ENCODE results near the gene RIPK4. TPM values are rescaled to one million over a fixed set of nuclear protein-coding genes. Genes with fewer than 3 reads are reported as not detected.

Gene RIPK4
- total RNA-seq, 1 donor from 2014 or later: not detected

DNA sequence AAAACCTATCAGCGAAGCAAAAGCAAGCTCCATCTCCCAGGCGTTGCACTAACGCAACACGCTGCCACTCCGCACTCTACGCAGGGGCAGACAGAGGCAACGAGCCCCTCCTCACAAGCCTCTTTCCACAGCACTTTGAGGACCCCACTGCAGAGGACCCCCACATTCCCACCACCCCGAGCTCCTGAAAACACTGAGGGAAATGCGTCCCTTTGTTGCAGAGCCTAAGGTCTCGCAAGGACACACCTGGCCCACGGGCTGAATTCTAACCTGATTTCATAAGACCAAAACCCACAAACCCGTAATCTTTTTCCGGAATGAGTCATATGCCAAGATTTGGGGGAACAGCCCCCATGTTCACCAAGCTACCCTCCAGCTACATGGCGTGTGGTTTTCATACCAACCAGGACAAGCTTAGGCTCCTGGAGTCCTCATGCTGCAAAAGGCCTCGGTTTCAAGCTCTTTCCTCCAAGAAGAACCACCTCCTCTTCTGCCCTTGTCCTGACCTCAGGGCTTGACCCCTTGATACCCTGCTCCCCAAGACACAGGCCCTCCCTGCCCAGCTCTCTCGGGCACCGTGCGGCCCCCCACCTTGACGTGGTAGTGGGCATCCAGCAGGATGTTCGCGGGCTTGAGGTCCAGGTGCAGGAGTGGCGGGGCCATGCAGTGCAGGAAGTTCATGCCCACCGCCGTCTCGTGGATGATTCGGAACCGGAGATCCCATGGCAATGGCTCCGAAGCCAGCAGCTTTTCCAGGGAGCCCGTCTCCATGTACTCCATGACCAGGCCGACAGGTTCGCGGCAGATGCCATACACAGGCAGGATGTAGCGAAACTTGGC, 10.7 kb downstream of the RIPK4 start:
- H3K27me3 Mint-ChIP-seq (ENCODE audit: low read depth): peaks cover 20% of the 10 kb centered on the region
- no peak overlapping the region for H3K4me3 Mint-ChIP-seq
- TF ChIP-seq, protein P1, sequence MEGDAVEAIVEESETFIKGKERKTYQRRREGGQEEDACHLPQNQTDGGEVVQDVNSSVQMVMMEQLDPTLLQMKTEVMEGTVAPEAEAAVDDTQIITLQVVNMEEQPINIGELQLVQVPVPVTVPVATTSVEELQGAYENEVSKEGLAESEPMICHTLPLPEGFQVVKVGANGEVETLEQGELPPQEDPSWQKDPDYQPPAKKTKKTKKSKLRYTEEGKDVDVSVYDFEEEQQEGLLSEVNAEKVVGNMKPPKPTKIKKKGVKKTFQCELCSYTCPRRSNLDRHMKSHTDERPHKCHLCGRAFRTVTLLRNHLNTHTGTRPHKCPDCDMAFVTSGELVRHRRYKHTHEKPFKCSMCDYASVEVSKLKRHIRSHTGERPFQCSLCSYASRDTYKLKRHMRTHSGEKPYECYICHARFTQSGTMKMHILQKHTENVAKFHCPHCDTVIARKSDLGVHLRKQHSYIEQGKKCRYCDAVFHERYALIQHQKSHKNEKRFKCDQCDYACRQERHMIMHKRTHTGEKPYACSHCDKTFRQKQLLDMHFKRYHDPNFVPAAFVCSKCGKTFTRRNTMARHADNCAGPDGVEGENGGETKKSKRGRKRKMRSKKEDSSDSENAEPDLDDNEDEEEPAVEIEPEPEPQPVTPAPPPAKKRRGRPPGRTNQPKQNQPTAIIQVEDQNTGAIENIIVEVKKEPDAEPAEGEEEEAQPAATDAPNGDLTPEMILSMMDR (conservative IDR thresholded peaks at IDR 0.05): no peak
- no peaks in the 10 kb centered on the region for H3K36me3 Mint-ChIP-seq (ENCODE audit: low read depth)
- H3K27ac Mint-ChIP-seq (ENCODE audit: unreplicated experiment): no peak overlapping the region
- peaks cover 41% of the 10 kb centered on the region for H3K4me1 Mint-ChIP-seq
- no peak for DNase-seq (ENCODE audit: low read depth, low spot score)
- H3K9me3 Mint-ChIP-seq: no peaks in the 10 kb centered on the region

DNA sequence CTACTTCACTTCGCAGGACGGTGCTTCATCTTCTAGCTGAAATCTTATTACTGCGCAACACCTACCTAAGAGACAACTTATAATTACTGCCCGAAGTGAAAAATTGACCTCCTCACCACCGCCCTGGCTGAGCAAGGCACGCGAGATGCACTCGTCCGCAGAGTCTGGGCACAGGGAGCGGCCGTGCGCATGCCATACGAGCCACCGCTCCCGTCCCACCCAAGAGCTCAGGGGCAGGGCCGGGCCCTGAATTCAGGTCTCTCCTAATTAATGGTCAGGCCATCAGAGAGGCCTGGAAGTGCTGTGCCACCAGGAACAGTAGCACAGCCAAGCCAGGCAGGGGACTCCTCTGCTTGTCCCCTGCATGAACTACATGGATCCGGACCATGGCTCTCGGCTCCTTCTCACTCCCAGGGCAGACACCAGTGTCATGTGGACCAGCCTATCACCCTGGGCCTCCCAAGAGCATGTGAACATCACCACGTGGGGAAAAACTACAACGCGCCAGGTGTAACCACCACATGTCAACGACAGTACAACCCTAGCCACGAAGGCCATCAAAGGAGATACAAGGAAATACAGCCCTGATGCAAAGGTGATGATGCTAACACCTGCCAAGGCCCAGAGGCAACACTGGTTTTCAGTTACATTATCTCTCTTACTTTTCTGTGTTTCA, 11.5 kb downstream of the RIPK4 start:
- no peak for DNase-seq (ENCODE audit: low read depth, low spot score)
- TF ChIP-seq, protein P1 (conservative IDR thresholded peaks at IDR 0.05): no peak
- H3K4me3 Mint-ChIP-seq: no peak overlapping the region
- H3K9me3 Mint-ChIP-seq: no peaks in the 10 kb centered on the region
- H3K36me3 Mint-ChIP-seq (ENCODE audit: low read depth): no peaks in the 10 kb centered on the region
- peaks cover 38% of the 10 kb centered on the region for H3K4me1 Mint-ChIP-seq
- no peak overlapping the region for H3K27ac Mint-ChIP-seq (ENCODE audit: unreplicated experiment)
- peaks cover 12% of the 10 kb centered on the region for H3K27me3 Mint-ChIP-seq (ENCODE audit: low read depth)

DNA sequence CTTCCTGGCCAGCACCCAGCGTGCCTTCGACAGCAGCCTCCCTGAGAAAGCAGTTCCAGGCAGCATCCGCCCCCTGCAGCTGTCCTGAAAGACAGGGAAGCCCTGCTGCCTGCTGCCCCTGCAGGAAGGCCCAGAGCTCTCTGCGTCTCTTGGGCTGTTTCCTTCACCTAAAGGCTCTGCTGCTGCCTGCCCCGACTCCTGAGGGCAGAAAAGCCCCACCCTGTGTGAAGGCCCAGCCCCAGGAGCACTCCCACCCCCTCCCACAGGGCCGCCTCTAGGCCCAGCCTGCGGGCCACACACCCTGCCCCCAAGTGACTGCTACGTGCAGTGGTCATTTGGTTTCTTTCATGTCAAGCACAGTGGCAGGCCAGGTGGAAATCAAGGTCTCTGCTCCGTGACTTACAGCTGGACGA, 12.4 kb downstream of the RIPK4 start:
- Mint-ChIP-seq H3K9me3 (no peaks in the 10 kb centered on the region), H3K4me1 (peaks cover 44% of the 10 kb centered on the region), H3K4me3 (peak overlapping the region; percentile 29), H3K36me3 (ENCODE audit: low read depth) (no peaks in the 10 kb centered on the region), H3K27ac (ENCODE audit: unreplicated experiment) (no peak overlapping the region), H3K27me3 (ENCODE audit: low read depth) (peaks cover 3% of the 10 kb centered on the region)
- TF ChIP-seq, protein P1 (conservative IDR thresholded peaks at IDR 0.05): no peak
- DNase-seq (ENCODE audit: low read depth, low spot score): no peak

DNA sequence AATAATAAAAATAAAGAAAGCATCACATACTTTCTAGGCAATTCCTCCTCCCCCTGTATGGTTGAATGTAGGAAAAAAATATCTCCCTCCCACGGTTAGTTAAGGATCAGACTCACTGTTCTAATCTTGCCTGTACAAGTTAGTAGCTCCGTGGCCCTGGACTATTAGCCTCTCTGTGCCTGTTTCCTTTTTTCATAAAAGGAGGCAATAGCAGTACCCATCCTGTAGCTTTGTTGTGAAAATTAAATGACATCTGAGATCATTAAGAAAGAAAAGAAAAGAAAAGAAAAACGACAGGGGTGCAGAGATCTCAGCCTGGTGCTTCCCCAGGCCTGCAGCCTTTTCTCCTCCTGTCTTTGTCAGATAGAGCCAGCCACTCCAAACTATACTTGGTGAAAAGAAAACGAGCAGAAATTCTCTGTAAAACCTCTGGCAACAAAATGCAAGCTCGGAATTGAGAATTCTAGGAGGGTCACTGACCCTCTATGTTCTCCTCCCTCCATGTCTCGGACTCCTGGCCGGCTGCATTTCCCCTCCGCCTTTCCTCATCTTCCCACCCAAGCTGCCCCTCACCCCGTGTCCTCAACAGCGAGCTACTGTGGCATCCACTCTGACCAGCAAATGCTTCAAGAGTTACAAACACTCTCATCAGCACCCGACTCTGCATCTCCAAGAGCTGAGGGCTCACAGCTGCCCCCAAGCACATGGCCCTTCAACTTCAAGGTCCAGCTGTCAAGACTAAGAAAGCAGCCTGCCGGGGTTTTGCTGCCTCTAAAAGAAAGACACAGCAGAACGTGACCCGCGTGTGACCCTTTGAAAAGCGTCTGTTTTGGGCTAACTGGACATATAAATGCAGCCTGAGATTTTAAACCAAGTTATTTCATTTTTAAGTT, 13.6 kb downstream of the RIPK4 start:
- DNase-seq (ENCODE audit: low read depth, low spot score): no peak
- H3K36me3 Mint-ChIP-seq (ENCODE audit: low read depth): no peaks in the 10 kb centered on the region
- TF ChIP-seq, protein P1 (conservative IDR thresholded peaks at IDR 0.05): no peak
- H3K4me3 Mint-ChIP-seq: peak overlapping the region; percentile 22
- no peak overlapping the region for H3K27ac Mint-ChIP-seq (ENCODE audit: unreplicated experiment)
- peaks cover 46% of the 10 kb centered on the region for H3K4me1 Mint-ChIP-seq
- no peaks in the 10 kb centered on the region for H3K9me3 Mint-ChIP-seq
- no peaks in the 10 kb centered on the region for H3K27me3 Mint-ChIP-seq (ENCODE audit: low read depth)

DNA sequence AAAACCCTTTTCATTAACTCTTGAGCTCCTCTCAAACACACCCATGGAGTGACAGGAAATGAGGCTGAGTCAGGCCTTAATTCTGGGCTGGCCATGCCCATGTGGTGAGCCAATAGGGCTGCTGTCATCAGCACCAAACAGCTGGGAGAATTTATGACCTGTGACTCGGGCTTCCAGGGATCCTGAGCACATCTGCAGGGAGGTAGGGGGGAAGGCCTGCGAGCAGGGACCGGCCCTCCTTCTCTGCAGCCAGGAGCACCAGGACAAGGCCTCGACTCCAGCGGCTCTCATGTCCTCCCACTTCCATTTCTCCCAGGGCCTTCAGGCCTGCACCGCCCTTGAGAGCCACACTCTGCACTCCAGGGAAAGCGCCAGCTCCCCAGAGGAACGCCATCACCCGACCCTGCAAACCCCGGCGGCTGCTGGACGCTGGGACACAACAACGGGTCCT, 14.6 kb downstream of the RIPK4 start:
- Mint-ChIP-seq H3K4me3 (no peak overlapping the region), H3K36me3 (ENCODE audit: low read depth) (no peaks in the 10 kb centered on the region), H3K27ac (ENCODE audit: unreplicated experiment) (no peak overlapping the region), H3K4me1 (peaks cover 52% of the 10 kb centered on the region), H3K27me3 (ENCODE audit: low read depth) (no peaks in the 10 kb centered on the region), H3K9me3 (no peaks in the 10 kb centered on the region)
- TF ChIP-seq, protein P1 (conservative IDR thresholded peaks at IDR 0.05): no peak
- no peak for DNase-seq (ENCODE audit: low read depth, low spot score)
